Right ventricle myocardium superior (tissue), 1 donor: ENCODE measurements around the gene OSBPL3. TPM values are rescaled to one million over a fixed set of nuclear protein-coding genes. Genes with fewer than 3 reads are reported as not detected.
A peak's percentile ranks its signal among the peaks of the same experiment; 100 is the strongest.

Source experiments
- ATAC-seq: fragments of 200-7000 bp; cut with Tn5 transposase; one replicate; pipeline ENCODE4 v1.9.1; 2020; ENCODE audit warnings: mild to moderate bottlenecking; ENCODE audit not compliant: poor library complexity
- DNase-seq: peaks from one replicate; pipeline ENCODE4 v3.0.0-alpha.2; 2020
- intact Hi-C: fragments of 100-400 bp; cut with DNase I; formaldehyde crosslinking; loops from one replicate; pipeline ENCODE4 v1.11.2; 2022
- total RNA-seq: library from RNA; stranded (reverse); fragmentation: NEBNext Ultra II Directional; extraction: Animal tissue kit (Norgen Biotek cat#: 25700); gene quantifications from one replicate; pipeline ENCODE4 v1.2.1, GENCODE V29; 2021
- donor health status: DM: no; HTN: yes; CAD: no; lungs with severe emphysema.

Gene OSBPL3
- total RNA-seq, 1 donor from 2014 or later = 8.4 TPM

DNA sequence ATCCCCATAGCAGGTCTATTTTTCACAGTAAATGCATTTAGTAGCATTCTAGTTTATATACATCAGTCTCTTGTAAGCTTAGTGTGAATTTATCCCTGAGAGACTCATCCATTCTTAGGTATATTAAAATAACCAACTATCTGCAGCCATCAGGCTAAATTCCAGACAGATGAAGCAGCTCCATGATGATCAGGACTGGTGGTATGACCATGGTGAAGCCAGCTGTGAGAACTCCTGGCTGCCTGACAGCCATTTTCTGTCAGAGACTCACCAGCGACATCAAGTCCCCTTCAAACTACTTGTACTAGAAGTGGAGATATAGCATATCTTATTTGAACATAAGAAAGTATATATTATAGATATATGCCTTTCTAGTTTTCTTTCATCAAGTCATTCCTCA, 152.4 kb downstream of the OSBPL3 start:
- ATAC-seq (no peak), DNase-seq (no peak)
- intact Hi-C loops = loop anchor here (5.0 kb wide), 1 partner anchor 155 kb away; the partner anchor contains the start of gene OSBPL3

DNA sequence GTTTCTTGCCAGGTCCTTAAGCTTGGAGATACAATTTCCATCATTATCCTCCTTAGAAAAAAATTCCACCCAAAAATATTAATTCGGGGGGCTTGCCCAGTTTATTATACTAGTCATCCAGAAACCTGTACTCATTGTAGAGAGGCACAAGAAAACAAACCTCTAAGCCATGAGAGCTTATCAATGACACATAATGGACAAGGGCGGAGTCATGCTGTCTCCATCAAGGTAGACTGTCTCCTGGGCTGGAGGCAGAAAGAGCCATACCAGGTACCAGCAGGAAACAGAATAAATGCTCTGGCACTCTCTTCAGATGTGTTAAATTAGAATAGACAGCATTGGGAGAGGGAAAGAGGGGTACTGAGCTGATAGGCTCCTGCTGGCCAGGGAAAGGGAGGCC, 153.0 kb downstream of the OSBPL3 start:
- DNase-seq (no peak), ATAC-seq (no peak)
- intact Hi-C loops = loop anchor here (5.0 kb wide), 1 partner anchor 155 kb away; the partner anchor contains the start of gene OSBPL3

DNA sequence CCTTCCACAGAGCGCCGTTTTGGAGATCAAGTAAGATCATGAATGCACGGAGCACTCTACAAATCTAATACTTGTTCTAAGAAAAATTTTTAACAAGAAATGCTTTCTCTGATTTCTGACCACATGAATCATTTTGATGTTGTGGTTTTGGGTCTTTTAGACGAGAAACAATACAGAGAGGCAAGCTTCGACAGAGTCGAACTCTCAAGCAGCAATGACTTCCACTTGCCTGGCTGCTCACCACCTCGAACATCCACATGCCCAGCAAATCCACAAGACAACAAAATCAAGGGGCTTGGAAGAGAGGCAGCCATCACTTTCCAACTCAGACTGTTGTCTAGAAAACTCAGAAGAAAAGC, 153.3 kb downstream of the OSBPL3 start:
- ATAC-seq (no peak), DNase-seq (no peak)
- intact Hi-C loops = loop anchor here (5.0 kb wide), 1 partner anchor 156 kb away; the partner anchor contains the start of gene OSBPL3

DNA sequence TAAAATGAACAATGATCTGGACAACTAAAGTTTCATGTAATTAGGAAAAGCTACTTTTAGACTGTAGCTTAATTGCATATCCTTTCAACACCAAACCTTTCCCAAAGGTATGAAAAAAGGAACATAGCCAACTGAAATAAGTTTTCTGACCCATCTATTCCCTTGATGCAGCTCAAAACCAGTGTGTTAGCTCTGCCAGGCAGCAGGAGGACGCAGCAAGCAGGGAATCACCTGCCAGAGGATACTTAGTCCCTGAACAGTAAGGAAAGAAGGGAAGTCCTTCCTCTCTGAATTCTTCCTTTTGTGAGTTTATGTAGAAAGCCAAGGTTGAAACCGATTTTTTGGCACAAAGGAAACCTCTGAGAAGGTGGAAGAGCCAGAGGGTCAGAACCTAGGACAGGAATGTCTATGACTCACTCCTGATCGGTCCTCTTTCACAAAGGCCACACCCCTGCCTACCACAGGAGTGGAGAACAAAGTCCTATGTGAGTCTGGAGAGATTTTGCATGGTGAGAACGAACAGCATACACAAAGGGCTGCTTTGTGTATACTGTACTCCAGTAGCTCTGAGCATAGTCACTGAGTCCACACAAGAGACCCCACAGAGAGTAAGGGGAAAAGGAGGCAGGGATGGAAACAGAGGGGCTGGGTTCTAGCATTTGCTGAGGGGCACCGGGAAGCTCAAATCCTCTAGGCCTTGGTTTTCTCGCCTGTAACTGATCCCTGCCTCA, 153.9 kb downstream of the OSBPL3 start:
- intact Hi-C loops = loop anchor here (5.0 kb wide), 1 partner anchor 156 kb away; the partner anchor contains the start of gene OSBPL3
- ATAC-seq (no peak), DNase-seq (no peak)

DNA sequence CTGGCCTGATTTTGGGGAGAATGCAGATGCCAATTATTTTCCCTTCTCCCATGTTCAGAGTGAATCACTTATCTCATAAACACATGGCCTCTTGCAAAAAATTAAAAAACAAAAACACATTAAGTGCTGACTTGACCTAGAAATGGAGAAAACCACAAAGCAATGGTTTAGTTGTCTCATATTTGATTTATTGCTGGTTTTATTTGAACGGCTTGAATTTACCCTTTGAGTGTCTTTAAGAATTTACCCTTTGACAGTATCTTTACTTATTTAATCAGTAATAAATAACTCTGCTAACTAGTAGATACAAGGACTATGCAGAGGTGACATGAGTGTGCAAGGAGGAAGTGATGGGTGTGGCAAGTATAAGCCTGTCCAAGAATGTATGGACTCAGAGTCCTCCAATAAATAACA, 154.6 kb downstream of the OSBPL3 start:
- intact Hi-C loops = loop anchor here (5.0 kb wide), 1 partner anchor 157 kb away; the partner anchor contains the start of gene OSBPL3
- DNase-seq = no peak
- no peak for ATAC-seq

DNA sequence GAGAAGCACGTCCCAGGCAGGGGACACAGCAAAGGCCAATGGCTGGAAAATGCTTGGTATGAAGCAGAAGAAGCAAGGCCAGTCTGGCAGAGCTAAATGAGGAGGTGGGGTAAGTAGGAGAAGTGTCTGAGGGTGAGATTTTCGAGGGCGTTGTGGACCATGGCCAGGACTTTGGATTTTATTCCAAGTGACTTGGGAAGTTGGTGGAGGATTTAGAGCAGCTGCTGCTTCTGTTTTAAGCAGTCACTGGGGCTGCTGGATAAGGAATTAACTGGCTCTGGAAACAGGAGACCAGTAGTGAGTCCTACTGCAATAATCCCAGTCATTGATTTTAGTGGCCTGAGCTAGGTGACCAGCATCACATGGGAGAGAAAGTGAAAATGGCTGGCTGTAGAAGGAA, 155.1 kb downstream of the OSBPL3 start:
- no peak for DNase-seq
- no peak for ATAC-seq
- intact Hi-C loops = loop anchor here (5.0 kb wide), 1 partner anchor 157 kb away; the partner anchor contains the start of gene OSBPL3

DNA sequence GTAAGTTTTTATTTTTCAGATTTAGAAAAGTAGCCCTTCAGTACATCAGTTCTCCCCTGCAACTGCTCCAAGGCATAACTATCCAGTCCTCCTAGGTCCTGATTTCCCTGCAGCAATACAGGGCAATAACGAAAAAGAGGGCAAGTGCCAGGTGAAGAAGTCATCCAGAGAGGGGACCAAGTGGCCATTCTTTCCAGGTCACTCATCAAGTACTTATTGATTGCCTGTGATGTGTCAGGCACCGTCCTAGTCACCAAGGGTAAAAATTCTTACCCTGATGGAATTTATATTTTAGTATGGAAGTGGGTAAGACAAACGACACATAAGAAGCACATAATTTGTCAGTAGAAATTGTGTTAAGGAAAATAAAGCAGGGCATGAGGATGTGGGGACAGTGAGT, 155.6 kb downstream of the OSBPL3 start:
- ATAC-seq (no peak), DNase-seq (no peak)
- intact Hi-C loops = no loop called here

DNA sequence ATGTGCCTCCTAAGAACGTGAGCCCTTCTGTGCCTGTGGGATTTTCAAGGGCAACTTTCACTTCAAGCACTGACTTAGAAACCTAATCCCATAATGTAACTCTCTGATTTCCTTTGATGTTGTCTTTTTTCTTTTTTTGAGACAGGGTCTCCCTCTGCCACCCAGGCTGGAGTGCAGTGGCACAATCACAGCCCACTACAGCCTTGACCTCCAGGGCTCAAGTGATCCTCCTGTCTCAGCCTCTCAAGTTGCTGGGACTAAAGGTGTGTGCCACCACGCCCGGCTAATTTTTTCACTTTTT, 158.3 kb downstream of the OSBPL3 start:
- ATAC-seq = no peak
- no peak for DNase-seq
- intact Hi-C loops = no loop called here

DNA sequence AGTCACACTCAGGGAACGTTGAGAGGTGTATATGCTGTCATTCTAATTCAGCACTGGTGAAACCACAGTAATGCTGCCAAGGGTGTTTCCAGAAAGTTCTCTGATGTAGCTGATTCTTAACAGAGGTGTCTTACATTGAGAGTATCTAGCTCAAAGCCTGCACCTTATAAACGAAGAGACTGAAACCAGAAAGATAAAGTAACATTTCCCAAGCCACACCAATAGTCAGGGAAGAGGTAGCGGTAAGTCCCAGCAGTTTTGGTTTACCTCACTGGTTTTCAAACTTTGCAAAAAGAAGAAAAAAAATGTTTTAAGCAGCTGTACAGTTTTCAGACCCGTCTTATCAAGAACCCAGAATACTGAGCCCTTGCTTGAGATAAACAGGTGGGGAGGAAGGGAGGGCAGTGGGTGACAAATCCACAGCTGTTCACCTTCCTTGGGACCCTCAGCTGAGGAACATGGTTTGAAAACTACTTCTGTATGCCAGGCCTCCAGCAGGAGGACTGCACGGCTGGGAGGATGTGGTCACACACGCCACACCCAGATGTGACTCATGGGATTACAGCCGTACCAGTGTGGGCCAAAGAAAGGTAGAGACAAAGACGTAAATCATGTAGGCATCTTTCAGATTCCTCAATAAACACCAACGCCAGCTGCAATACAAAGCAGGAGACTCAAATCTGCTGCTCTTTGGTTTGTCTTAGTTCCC, 158.8 kb downstream of the OSBPL3 start:
- ATAC-seq (peak; percentile 62), DNase-seq (peak; percentile 47)
- intact Hi-C loops = no loop called here

DNA sequence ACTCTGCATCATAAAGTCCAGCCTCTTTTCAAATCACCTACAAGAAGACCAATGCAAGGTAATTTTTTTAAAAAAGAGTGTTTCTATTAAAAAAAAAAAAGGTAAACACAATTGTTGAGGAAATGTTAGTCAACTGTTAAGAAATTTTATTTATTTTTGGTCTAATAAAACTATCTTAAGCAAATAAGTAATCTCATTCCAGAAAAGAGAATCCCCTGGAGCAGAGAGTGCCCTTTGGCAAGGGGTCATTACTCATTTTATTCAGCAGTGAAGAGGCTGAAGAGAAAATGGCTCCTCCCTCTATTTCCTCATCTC, 159.3 kb downstream of the OSBPL3 start:
- intact Hi-C loops = no loop called here
- ATAC-seq (peak; percentile 72), DNase-seq (no peak)

DNA sequence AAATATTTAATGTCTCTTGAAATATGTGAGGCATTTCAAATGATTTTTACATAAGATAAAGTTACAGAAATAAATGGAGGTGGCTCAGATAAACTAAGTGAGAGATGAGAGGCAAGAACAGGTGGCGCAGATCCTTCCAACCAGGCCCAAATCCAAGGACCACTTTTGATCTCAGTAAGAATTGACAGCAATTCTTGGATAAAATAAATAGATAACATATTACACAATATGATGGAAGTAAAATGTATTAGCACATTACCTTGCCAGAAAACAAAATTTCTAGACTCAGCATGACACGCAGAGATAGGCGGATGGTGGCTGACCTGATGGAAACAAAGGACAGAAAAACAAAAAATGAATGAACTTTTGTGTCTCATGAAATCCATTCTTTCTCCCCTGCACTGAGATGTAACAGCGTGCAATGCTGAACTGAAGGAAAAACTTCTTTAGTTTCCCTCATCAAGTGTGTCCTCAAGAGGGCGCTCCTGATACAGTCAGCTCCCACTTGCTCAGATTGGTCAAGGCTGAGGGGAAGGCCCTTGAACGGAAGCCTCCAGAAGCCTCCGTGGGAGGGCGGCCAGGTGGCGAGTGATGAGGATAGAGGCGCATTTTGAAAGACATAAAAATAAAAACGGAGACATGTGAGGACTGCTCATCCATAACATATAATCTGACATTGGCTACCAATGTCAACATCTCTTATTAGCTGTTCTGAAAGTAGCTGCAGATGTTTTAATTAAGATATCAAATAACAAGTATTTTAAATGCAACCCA, 159.9 kb downstream of the OSBPL3 start:
- DNase-seq = peak; percentile 81
- intact Hi-C loops = loop anchor here (5.0 kb wide), 2 partner anchors 157 to 247 kb away; no protein-coding TSS in a partner anchor
- ATAC-seq = peak; percentile 94

DNA sequence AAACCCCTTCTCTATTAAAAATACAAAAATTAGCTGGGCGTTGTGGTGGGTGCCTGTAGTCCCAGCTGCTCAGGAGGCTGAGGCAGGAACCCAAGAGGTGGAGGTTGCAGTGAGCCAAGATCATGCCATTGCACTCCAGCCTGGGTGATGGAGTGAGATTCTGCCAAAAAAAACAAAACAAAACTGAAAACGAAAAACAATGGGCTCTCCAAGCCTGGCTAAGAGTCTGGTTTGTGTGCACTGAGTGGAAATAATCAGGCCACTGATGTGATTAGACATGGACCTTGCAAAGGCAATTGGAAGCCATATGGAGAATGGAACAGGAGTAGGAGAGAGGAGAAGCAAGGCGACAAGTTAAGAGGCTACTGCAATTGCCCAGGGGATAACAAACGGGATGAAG, 162.6 kb downstream of the OSBPL3 start:
- no peak for ATAC-seq
- no peak for DNase-seq
- intact Hi-C loops = loop anchor here (5.0 kb wide), 2 partner anchors 160 to 250 kb away; no protein-coding TSS in a partner anchor

DNA sequence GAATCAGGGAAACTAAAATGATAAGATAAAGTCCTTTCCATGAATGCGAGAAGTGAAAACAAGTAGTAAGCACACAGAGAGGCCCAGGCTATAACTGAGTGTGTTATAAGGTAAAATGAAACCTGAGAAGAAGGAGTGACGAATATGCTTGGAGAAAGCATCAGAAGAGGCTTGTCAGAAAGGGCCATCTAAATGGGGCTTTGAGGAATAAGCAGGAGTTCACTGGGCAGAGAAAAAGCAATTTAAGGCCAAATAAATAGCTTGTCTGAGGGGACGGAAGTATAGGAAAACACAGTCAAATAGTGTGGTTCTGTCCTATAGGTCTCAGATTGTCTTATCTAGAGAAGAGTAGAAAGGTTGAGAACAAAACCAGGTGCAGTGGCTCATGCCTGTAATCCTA, 163.1 kb downstream of the OSBPL3 start:
- intact Hi-C loops = loop anchor here (5.0 kb wide), 2 partner anchors 160 to 250 kb away; no protein-coding TSS in a partner anchor
- no peak for ATAC-seq
- no peak for DNase-seq

DNA sequence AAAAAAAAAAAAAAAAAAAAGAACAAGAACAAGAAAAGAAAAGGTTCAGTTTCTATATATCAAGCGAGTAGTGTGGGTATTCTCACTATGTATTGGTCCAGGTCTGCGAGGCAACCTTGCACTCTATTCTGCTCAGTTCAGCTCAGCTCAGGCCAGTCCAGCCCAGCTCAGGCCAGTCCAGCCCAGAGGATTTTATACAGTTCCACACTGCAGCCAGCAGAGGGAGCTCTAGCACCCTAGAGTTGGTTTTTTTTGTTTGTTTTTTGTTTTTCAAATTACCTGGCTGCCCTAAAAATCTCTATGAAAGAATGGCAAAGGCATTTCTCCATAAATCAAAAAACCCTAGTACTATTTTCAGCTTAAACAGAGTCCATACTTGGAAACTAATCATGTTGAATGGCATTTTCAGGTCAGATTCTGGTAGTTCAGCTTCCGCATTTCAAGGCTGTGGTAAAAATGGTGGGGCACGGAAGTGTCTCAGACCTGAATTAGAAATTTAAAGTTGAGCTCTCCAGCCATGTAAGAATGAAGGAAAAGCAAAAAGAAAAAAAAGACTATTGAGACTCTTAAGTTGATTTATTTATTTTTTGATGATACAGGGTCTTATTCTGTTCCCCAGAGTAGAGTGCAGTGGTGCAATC, 167.6 kb downstream of the OSBPL3 start:
- intact Hi-C loops = loop anchor here (5.0 kb wide), 1 partner anchor 280 kb away; no protein-coding TSS in a partner anchor
- ATAC-seq = peak; percentile 85
- DNase-seq = peak; percentile 56

DNA sequence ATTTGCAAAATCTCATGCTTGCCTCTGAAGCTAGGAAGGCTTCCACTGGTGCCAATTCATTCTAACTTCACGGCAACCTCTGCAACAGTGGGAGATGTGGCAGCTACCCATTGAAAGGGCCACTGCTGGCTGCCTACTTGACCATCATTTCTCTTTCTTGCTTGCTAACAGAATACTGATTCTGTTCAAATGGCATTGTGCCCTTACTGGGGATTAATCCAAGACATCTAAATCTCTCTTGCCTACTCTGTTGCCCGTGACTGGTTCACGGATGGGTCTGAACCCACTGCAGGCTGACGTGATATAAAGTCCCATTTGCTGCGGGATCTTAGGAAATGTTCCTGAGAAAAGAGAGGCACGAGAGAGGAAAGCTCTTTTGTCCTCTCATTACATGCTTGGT, 171.5 kb downstream of the OSBPL3 start:
- DNase-seq (no peak), ATAC-seq (no peak)
- intact Hi-C loops = no loop called here

DNA sequence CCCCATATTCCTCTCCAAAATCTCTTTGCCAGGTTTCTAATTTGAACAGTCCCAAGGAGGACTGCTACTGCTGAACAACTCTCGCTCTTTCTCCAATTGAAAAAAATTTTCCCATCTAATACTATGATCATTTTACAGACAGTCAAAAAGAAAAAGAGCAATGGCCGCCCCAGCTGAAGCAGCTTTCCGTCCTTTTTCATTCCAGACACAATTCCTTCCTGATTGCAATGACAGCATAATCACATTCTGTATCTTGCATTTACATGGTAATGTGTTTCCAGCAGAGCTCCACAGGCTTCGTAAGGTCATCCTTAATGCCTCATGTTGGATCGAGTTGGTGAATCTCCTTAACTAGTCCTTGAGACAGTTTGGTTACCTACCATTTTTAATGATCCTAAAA, 177.7 kb downstream of the OSBPL3 start:
- no peak for DNase-seq
- no peak for ATAC-seq
- intact Hi-C loops = no loop called here

DNA sequence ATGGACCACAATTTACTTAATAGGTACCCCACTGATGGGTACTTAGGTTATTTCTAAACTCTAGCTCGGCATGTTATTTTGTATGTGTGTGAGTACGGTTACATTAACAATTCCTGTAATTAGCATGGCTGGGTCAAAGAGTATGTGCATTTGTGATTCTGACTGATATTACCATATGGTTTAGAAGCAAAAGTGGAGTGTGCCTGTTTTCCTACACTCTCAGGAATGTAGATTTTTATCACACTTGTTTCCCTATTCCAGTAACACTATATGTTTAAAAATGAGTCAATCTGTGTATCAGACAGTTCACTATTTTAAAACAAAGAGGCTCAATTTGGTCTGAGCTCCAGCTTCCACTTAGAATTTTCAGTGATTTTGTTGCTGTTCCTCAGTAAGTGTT, 178.1 kb downstream of the OSBPL3 start:
- ATAC-seq (no peak), DNase-seq (no peak)
- intact Hi-C loops = no loop called here

DNA sequence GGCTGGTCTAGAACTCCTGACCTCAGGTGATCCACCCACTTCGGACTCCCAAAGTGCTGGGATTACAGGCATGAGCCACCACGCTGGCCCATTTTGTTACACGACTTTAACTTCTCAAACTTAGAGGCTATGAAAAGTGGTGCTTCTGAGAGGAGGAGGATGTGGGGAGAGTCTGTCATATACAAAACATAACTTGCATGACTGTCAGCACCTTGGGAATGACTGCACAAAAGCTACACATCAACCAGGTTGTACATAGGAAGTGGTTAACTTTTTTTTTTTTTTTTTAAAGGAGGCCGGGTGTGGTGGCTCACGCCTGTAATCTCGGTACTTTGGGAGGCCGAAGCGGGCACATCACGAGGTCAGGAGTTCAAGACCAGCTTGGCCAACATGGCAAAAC, 179.3 kb downstream of the OSBPL3 start:
- DNase-seq = no peak
- ATAC-seq = no peak
- intact Hi-C loops = no loop called here

DNA sequence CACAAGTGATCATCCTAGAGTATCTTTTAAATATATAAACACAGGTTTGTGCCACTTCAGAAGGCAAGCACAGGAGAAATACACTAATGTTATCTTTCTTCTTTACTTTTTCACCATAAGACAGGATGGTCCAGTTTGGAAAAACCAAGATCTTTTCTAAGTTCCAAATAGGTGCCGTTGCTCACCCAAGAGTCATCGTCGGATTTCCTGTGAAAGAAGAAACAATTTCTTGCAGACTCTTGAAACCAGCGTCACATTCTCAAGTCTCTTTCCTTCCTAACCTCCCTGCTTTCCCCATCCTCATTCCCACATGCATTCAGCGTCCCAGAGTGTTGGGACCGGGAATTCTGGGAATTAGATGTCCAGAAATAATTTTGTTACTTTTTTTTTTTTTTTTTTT, 179.9 kb downstream of the OSBPL3 start:
- intact Hi-C loops = no loop called here
- DNase-seq (no peak), ATAC-seq (no peak)
